K562 (cell line): ENCODE results near the gene TTC27. TPM values are rescaled to one million over a fixed set of nuclear protein-coding genes. Genes with fewer than 3 reads are reported as not detected.

ENCODE experiments used
- ATAC-seq: fragments of 200-7000 bp; cut with Tn5 transposase; 3 replicates; pipeline ENCODE4 v1.9.1; 2020; ENCODE audit warnings: moderate library complexity
- BruUV-seq: library from RNA; stranded (reverse); fragments of 400-500 nt; replicated peaks from 2 replicates; lab custom pipeline; 2021; lab: Mats Ljungman, UMichigan
- CTCF ChIA-PET: fragments of 300-600 bp; formaldehyde crosslinking; extraction: SDS; loops from one replicate; lab custom pipeline; 2021; ENCODE audit warnings: low intra/inter-chr PET ratio; lab: Yijun Ruan, JAX
- POLR2A ChIA-PET: fragments of 300-600, 350-650 bp; sonication (Branson Sonifier 250); formaldehyde crosslinking; extraction: SDS; loops from one replicate; lab custom pipeline; 2021; ENCODE audit warnings: antibody characterized with exemption, inconsistent platforms; lab: Yijun Ruan, JAX
- DNase-seq, 4 experiments: peaks; one replicate each; pipeline versions ENCODE4 v3.0.0 to v3.0.0-alpha.2; 2011 to 2018; ENCODE audit warnings: low spot score in 3 of 4, mixed read lengths in 3 of 4; ENCODE audit errors: extremely low read depth in 1 of 4
- FAIRE-seq: peaks from 2 replicates; lab custom pipeline; 2011; peaks lifted over from hg19 to GRCh38; lab: Jason Lieb, UNC
- H2AFZ ChIP-seq: 2 replicates; pipeline ENCODE4 v1.6.0; 2011; ENCODE audit warnings: low read depth, low read length, control low read depth, inconsistent platforms
- H3K27ac ChIP-seq: fragments of 200-600 bp; 3 replicates; pipeline ENCODE4 v1.8.0; 2011; ENCODE audit warnings: low read depth, mild to moderate bottlenecking, control low read depth, inconsistent platforms, low read length, moderate library complexity, mixed read lengths; ENCODE audit errors: extremely low read depth
- H3K27me3 ChIP-seq, 2 experiments: fragments of 300-600 bp in 1 of 2; 2 replicates in 1 of 2; 3 replicates in 1 of 2; pipeline versions ENCODE4 v1.6.0 to v1.8.0; 2011; ENCODE audit warnings: inconsistent platforms in 2 of 2, low read length in 2 of 2, mild to moderate bottlenecking in 1 of 2, mixed read lengths in 1 of 2, moderate library complexity in 1 of 2; ENCODE audit not compliant: control insufficient read depth in 2 of 2, insufficient read depth in 2 of 2
- H3K36me3 ChIP-seq: fragments of 300-600 bp; 3 replicates; pipeline ENCODE4 v1.8.0; 2011; ENCODE audit warnings: mild to moderate bottlenecking, low read length, inconsistent platforms; ENCODE audit not compliant: control insufficient read depth, insufficient read depth
- H3K4me1 ChIP-seq, 2 experiments: fragments of 200-600 bp in 1 of 2; replicated peaks in 1 of 2; 2 replicates in 1 of 2; 3 replicates in 1 of 2; pipeline versions ENCODE4 v1.5.1 to v1.8.0; 2011; ENCODE audit warnings: inconsistent platforms in 2 of 2, low read length in 2 of 2, mild to moderate bottlenecking in 1 of 2, mixed read lengths in 1 of 2, moderate library complexity in 1 of 2; ENCODE audit not compliant: control insufficient read depth in 2 of 2, insufficient read depth in 2 of 2
- H3K4me2 ChIP-seq: 2 replicates; pipeline ENCODE4 v1.6.1; 2011; ENCODE audit warnings: low read length, control low read depth, inconsistent platforms, mixed read lengths; ENCODE audit not compliant: insufficient read depth
- H3K4me3 ChIP-seq: fragments of 200-600 bp; sonication (generic), shearing (Covaris generic); 2 replicates; pipeline ENCODE4 v1.5.1; 2016; ENCODE audit warnings: control low read depth, inconsistent platforms
- H3K79me2 ChIP-seq: fragments of 200-600 bp; 3 replicates; pipeline ENCODE4 v1.8.0; 2011; ENCODE audit warnings: low read length, inconsistent platforms; ENCODE audit not compliant: control insufficient read depth, insufficient read depth
- H3K9ac ChIP-seq, 2 experiments: 2 replicates each; pipeline versions ENCODE4 v1.6.0 to v1.6.1; 2011; ENCODE audit warnings: low read depth in 2 of 2, low read length in 2 of 2, control low read depth in 1 of 2, inconsistent platforms in 1 of 2, mild to moderate bottlenecking in 1 of 2, mixed read lengths in 1 of 2; ENCODE audit not compliant: insufficient read depth in 1 of 2
- H3K9me1 ChIP-seq: one replicate; pipeline ENCODE4 v1.6.0; 2011; ENCODE audit warnings: inconsistent platforms, mild to moderate bottlenecking, low read length, moderate library complexity; ENCODE audit not compliant: control insufficient read depth, insufficient read depth
- H3K9me3 ChIP-seq: replicated peaks from 2 replicates; pipeline ENCODE4 v1.5.1; 2011; ENCODE audit warnings: low read depth, low read length, inconsistent platforms; ENCODE audit not compliant: control insufficient read depth, insufficient read depth
- H4K20me1 ChIP-seq: replicated peaks from 2 replicates; pipeline ENCODE4 v1.6.1; 2011; ENCODE audit warnings: low read length, inconsistent platforms, mixed read lengths; ENCODE audit not compliant: control insufficient read depth, insufficient read depth
- ARNT ChIP-seq, 2 experiments: fragments of 450-650 bp; IDR thresholded peaks; 2 replicates each; pipeline ENCODE4 v1.6.1; 2016; ENCODE audit warnings: mild to moderate bottlenecking in 1 of 2
- CEBPB ChIP-seq: fragments of 450-650 bp; IDR thresholded peaks from 2 replicates; pipeline ENCODE4 v1.6.1; 2016; ENCODE audit warnings: missing genetic modification characterization, missing compliant biosample characterization
- CHD2 ChIP-seq: IDR thresholded peaks from 2 replicates; pipeline ENCODE4 v1.6.1; 2011; ENCODE audit warnings: low read depth, low read length
- KAT8 ChIP-seq: fragments of 450-650 bp; IDR thresholded peaks from 2 replicates; pipeline ENCODE4 v1.6.1; 2016; ENCODE audit warnings: low read depth, mild to moderate bottlenecking
- NR2C1 ChIP-seq, 2 experiments: fragments of 450-650 bp; IDR thresholded peaks; 2 replicates each; pipeline ENCODE4 v1.6.1; 2017; ENCODE audit warnings: mild to moderate bottlenecking in 2 of 2, antibody characterized with exemption in 1 of 2, inconsistent platforms in 1 of 2, missing compliant biosample characterization in 1 of 2, missing genetic modification characterization in 1 of 2
- RBM17 ChIP-seq: fragments of 200-400 bp; formaldehyde crosslinking; IDR thresholded peaks from 2 replicates; pipeline ENCODE4 v1.6.1; 2017; ENCODE audit warnings: low read depth, mild to moderate bottlenecking, low read length, borderline replicate concordance
- SETDB1 ChIP-seq: IDR thresholded peaks from one replicate; pipeline ENCODE4 v1.6.1; 2012; ENCODE audit warnings: low read length, control low read depth, inconsistent platforms
- SMAD2 ChIP-seq: fragments of 150-350 bp; IDR thresholded peaks from 2 replicates; pipeline ENCODE4 v1.6.1; 2014; ENCODE audit warnings: low read depth, mild to moderate bottlenecking, low read length
- THRA ChIP-seq: fragments of 450-650 bp; IDR thresholded peaks from 2 replicates; pipeline ENCODE4 v1.6.1; 2017; ENCODE audit warnings: mild to moderate bottlenecking, moderate library complexity
- ZNF212 ChIP-seq: fragments of 450-650 bp; formaldehyde crosslinking; IDR thresholded peaks from 2 replicates; pipeline ENCODE4 v1.4.0; 2020; ENCODE audit warnings: mild to moderate bottlenecking
- ZNF561 ChIP-seq: fragments of 450-650 bp; formaldehyde crosslinking; conservative IDR thresholded peaks from 2 replicates; pipeline ENCODE4 v1.4.0; 2020; ENCODE audit warnings: mild to moderate bottlenecking, moderate library complexity
- ZNF77 ChIP-seq: fragments of 250-450 bp; sonication (Bioruptor Pico); IDR thresholded peaks from 2 replicates; pipeline ENCODE4 v1.5.0; 2020
- WGBS: fragments of 100-300 bp; shearing (Covaris generic); methylation state at CpG from one replicate; pipeline ENCODE4 v1.1.6; 2016; ENCODE audit warnings: low coverage, mixed read lengths; ENCODE audit not compliant: insufficient coverage; ENCODE audit errors: missing lambda C conversion rate; 5-methylcytosine and 5-hydroxymethylcytosine counted together
- in situ Hi-C: fragments of 300-500 bp; cut with MboI; formaldehyde crosslinking; loops from 4 replicates; pipeline ENCODE4 v1.15.0; 2018; ENCODE audit warnings: inconsistent platforms, mixed read lengths
- intact Hi-C: fragments of 100-400 bp; cut with micrococcal nuclease; formaldehyde crosslinking; loops from 2 replicates; pipeline ENCODE4 v1.14.2; 2022
- polyA plus RNA-seq, 8 experiments: library from polyadenylated mRNA; depleted of rRNA in 4 of 8; stranded (reverse) in 5 of 8; unstranded in 3 of 8; fragments of >200 nt; fragmentation: Nextera tagmentation in 2 of 8; fragmentation: Illumina TruSeq in 1 of 8; extraction: Ambion mirVana in 2 of 8; extraction: Trizol in 1 of 8; gene quantifications; 2 replicates each; pipeline versions ENCODE4 v1.2.1 to v1.2.3, GENCODE V29; 2011 to 2014; ENCODE audit warnings: inconsistent platforms in 1 of 8, missing spikeins in 1 of 8
- total RNA-seq, 7 experiments: library from RNA; depleted of rRNA in 6 of 7; stranded (reverse); fragments of >200 nt in 6 of 7; fragmentation: Illumina TruSeq in 2 of 7; extraction: Trizol in 2 of 7; gene quantifications; 2 replicates each; pipeline versions ENCODE4 v1.2.1 to v1.2.3, GENCODE V29; 2011 to 2021; ENCODE audit warnings: low replicate concordance in 1 of 7

Gene TTC27
- total and polyA plus RNA-seq, 9 of the 15 experiments (the other 6 are each of a cell fraction or from before 2014, with no cell fraction given), result 44.3 to 93.4 (median 57.3) TPM

DNA sequence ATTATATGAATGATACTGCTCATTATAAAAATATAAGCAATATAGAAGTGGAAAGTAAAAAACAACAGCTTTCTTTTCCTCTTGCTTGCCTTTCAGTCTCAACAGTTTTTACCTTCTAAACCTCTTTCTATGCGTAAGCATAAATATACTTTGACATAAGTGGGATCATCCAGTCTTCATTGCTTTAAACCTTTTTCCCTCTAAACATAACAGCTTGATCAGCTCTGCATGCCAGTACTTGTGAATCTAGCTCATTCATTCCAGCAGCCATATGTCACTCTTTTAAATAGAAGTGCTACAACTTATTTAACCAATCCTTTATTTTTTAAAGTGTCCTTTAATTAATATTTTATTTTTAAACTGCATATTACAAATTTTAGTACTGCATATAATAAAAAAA lies 88.1 kb downstream of the TTC27 start:
- FAIRE-seq (no peak), DNase-seq (no peak), ATAC-seq (no peak)
- Histone ChIP-seq H3K36me3 (peaks cover 16% of the 10 kb centered on the region; the same call in 2 of the 3 replicates), H3K9me1 (no peaks in the 10 kb centered on the region), H3K9ac (no peak overlapping the region), H3K4me2 (no peak overlapping the region), H4K20me1 (peaks cover 7% of the 10 kb centered on the region; the same call in 1 of the 2 replicates), H3K9me3 (no peaks in the 10 kb centered on the region), H3K4me1 (peaks cover 0 to 2% of the 10 kb centered on the region in 2 experiments; a peak in 2 of 5 replicates), H3K27me3 (no peaks in the 10 kb centered on the region), H3K27ac (no peak overlapping the region), H3K79me2 (no peaks in the 10 kb centered on the region), H3K4me3 (no peak overlapping the region), H2AFZ (no peak overlapping the region)
- intact Hi-C loops (no loop called here), in situ Hi-C loops (no loop called here)
- BruUV-seq, result no TSS peak
- ChIA-PET CTCF (no interaction called here), POLR2A (interaction anchor here (1.3 kb wide), 1 partner anchor 16 kb away, joined by 3 read pairs; no protein-coding TSS in a partner anchor)
- 95% methylated on average over 1 of the region's 1 CpG for WGBS
- TF ChIP-seq CHD2, result no peak
- TF ChIP-seq ZNF212 (CRISPR knock-in tag), result no peak
- no peak for TF ChIP-seq THRA
- no peak for TF ChIP-seq ZNF77 (CRISPR knock-in tag)
- TF ChIP-seq KAT8, result no peak
- no peak for TF ChIP-seq NR2C1 (IDR thresholded peaks at IDR 0.05)
- no peak for TF ChIP-seq NR2C1 (tag; IDR thresholded peaks at IDR 0.05)
- no peak for TF ChIP-seq ARNT (IDR thresholded peaks at IDR 0.05)
- no peak for TF ChIP-seq CEBPB
- TF ChIP-seq RBM17, result no peak
- no peak for TF ChIP-seq SETDB1
- no peak for TF ChIP-seq ZNF561 (CRISPR knock-in tag)
- no peak for TF ChIP-seq SMAD2
